K562 (cell line): Measurements from ENCODE around the gene ID1. TPM values are rescaled to one million over a fixed set of nuclear protein-coding genes. Genes with fewer than 3 reads are reported as not detected.

ENCODE experiments used
- BCL6 ChIP-seq: fragments of 250-450 bp; sonication (Bioruptor Pico); IDR thresholded peaks from 2 replicates; pipeline ENCODE4 v1.4.0; 2020
- ESRRA ChIP-seq: fragments of 450-650 bp; IDR thresholded peaks from 2 replicates; pipeline ENCODE4 v1.6.1; 2014; ENCODE audit warnings: low read depth, mild to moderate bottlenecking, moderate library complexity, borderline replicate concordance
- GABPB2 ChIP-seq: fragments of 250-450 bp; sonication (Bioruptor Pico); conservative IDR thresholded peaks from 2 replicates; pipeline ENCODE4 v1.5.1; 2021; ENCODE audit warnings: mild to moderate bottlenecking
- HEY1 ChIP-seq: fragments of 250-450 bp; sonication (Bioruptor Pico); IDR thresholded peaks from 2 replicates; pipeline ENCODE4 v1.5.0; 2020; ENCODE audit warnings: mild to moderate bottlenecking, moderate library complexity, borderline replicate concordance
- NFATC3 ChIP-seq: fragments of 450-650 bp; IDR thresholded peaks from 2 replicates; pipeline ENCODE4 v1.6.1; 2017; ENCODE audit warnings: mild to moderate bottlenecking
- RB1 ChIP-seq: fragments of 450-650 bp; IDR thresholded peaks from 2 replicates; pipeline ENCODE4 v1.6.1; 2017; ENCODE audit warnings: low read depth, mild to moderate bottlenecking
- RBM34 ChIP-seq: fragments of 200-400 bp; formaldehyde crosslinking; IDR thresholded peaks from 2 replicates; pipeline ENCODE4 v1.6.1; 2018; ENCODE audit warnings: low read length, borderline replicate concordance; ENCODE audit not compliant: insufficient read depth
- TGIF2 ChIP-seq: sonication (generic); formaldehyde crosslinking; IDR thresholded peaks from 2 replicates; pipeline ENCODE4 v1.8.1; 2022; ENCODE audit warnings: mild to moderate bottlenecking, missing genetic modification reagents, moderate library complexity
- ZNF263 ChIP-seq: sonication (generic); formaldehyde crosslinking; IDR thresholded peaks from 2 replicates; pipeline ENCODE4 v1.8.0; 2022; ENCODE audit warnings: mild to moderate bottlenecking, missing genetic modification reagents, borderline replicate concordance
- ZNF780A ChIP-seq: fragments of 250-450 bp; sonication (Bioruptor Pico); IDR thresholded peaks from 2 replicates; pipeline ENCODE4 v1.5.0; 2021; ENCODE audit warnings: mild to moderate bottlenecking
- polyA plus RNA-seq, 8 experiments: library from polyadenylated mRNA; depleted of rRNA in 4 of 8; stranded (reverse) in 5 of 8; unstranded in 3 of 8; fragments of >200 nt; fragmentation: Nextera tagmentation in 2 of 8; fragmentation: Illumina TruSeq in 1 of 8; extraction: Ambion mirVana in 2 of 8; extraction: Trizol in 1 of 8; gene quantifications; 2 replicates each; pipeline versions ENCODE4 v1.2.1 to v1.2.3, GENCODE V29; 2011 to 2014; ENCODE audit warnings: inconsistent platforms in 1 of 8, missing spikeins in 1 of 8
- total RNA-seq, 7 experiments: library from RNA; depleted of rRNA in 6 of 7; stranded (reverse); fragments of >200 nt in 6 of 7; fragmentation: Illumina TruSeq in 2 of 7; extraction: Trizol in 2 of 7; gene quantifications; 2 replicates each; pipeline versions ENCODE4 v1.2.1 to v1.2.3, GENCODE V29; 2011 to 2021; ENCODE audit warnings: low replicate concordance in 1 of 7
- TF ChIP-seq, protein P1 (sequence below): fragments of 200-600 bp; sonication (generic); IDR thresholded peaks from one replicate; pipeline ENCODE4 v1.6.1; 2012; ENCODE audit warnings: mild to moderate bottlenecking, low read depth, low read length, inconsistent platforms

Gene ID1
- total and polyA plus RNA-seq, 9 of the 15 experiments (the other 6 are each of a cell fraction or from before 2014, with no cell fraction given), result 1.4 to 358 (median 65.0) TPM

DNA sequence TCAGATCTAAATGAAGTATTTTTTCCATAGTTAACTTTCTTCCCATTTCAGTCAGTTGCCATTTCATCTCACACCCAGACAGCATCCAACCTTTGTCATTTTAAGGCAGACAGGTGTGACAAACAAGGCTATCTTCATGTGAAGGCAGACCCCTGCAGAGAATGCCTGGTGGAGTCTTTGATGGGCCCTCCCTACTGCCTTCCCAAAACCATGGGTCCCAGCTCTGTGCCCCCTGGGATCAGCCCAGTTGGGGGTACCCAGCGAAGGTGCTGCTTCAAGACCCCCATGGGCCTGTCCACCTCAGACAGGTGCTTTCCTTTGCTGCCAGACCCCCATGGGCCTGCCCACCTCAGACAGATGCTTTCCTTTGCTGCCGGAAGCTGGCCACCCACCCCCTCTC, 28.3 kb upstream of the ID1 start (continued):
- TF ChIP-seq, protein P1, sequence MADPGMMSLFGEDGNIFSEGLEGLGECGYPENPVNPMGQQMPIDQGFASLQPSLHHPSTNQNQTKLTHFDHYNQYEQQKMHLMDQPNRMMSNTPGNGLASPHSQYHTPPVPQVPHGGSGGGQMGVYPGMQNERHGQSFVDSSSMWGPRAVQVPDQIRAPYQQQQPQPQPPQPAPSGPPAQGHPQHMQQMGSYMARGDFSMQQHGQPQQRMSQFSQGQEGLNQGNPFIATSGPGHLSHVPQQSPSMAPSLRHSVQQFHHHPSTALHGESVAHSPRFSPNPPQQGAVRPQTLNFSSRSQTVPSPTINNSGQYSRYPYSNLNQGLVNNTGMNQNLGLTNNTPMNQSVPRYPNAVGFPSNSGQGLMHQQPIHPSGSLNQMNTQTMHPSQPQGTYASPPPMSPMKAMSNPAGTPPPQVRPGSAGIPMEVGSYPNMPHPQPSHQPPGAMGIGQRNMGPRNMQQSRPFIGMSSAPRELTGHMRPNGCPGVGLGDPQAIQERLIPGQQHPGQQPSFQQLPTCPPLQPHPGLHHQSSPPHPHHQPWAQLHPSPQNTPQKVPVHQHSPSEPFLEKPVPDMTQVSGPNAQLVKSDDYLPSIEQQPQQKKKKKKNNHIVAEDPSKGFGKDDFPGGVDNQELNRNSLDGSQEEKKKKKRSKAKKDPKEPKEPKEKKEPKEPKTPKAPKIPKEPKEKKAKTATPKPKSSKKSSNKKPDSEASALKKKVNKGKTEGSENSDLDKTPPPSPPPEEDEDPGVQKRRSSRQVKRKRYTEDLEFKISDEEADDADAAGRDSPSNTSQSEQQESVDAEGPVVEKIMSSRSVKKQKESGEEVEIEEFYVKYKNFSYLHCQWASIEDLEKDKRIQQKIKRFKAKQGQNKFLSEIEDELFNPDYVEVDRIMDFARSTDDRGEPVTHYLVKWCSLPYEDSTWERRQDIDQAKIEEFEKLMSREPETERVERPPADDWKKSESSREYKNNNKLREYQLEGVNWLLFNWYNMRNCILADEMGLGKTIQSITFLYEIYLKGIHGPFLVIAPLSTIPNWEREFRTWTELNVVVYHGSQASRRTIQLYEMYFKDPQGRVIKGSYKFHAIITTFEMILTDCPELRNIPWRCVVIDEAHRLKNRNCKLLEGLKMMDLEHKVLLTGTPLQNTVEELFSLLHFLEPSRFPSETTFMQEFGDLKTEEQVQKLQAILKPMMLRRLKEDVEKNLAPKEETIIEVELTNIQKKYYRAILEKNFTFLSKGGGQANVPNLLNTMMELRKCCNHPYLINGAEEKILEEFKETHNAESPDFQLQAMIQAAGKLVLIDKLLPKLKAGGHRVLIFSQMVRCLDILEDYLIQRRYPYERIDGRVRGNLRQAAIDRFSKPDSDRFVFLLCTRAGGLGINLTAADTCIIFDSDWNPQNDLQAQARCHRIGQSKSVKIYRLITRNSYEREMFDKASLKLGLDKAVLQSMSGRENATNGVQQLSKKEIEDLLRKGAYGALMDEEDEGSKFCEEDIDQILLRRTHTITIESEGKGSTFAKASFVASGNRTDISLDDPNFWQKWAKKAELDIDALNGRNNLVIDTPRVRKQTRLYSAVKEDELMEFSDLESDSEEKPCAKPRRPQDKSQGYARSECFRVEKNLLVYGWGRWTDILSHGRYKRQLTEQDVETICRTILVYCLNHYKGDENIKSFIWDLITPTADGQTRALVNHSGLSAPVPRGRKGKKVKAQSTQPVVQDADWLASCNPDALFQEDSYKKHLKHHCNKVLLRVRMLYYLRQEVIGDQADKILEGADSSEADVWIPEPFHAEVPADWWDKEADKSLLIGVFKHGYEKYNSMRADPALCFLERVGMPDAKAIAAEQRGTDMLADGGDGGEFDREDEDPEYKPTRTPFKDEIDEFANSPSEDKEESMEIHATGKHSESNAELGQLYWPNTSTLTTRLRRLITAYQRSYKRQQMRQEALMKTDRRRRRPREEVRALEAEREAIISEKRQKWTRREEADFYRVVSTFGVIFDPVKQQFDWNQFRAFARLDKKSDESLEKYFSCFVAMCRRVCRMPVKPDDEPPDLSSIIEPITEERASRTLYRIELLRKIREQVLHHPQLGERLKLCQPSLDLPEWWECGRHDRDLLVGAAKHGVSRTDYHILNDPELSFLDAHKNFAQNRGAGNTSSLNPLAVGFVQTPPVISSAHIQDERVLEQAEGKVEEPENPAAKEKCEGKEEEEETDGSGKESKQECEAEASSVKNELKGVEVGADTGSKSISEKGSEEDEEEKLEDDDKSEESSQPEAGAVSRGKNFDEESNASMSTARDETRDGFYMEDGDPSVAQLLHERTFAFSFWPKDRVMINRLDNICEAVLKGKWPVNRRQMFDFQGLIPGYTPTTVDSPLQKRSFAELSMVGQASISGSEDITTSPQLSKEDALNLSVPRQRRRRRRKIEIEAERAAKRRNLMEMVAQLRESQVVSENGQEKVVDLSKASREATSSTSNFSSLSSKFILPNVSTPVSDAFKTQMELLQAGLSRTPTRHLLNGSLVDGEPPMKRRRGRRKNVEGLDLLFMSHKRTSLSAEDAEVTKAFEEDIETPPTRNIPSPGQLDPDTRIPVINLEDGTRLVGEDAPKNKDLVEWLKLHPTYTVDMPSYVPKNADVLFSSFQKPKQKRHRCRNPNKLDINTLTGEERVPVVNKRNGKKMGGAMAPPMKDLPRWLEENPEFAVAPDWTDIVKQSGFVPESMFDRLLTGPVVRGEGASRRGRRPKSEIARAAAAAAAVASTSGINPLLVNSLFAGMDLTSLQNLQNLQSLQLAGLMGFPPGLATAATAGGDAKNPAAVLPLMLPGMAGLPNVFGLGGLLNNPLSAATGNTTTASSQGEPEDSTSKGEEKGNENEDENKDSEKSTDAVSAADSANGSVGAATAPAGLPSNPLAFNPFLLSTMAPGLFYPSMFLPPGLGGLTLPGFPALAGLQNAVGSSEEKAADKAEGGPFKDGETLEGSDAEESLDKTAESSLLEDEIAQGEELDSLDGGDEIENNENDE, result no peak
- TF ChIP-seq ESRRA (no peak), TGIF2 (CRISPR knock-in tag) (no peak), NFATC3 (no peak), ZNF263 (CRISPR knock-in tag) (no peak), ZNF780A (CRISPR knock-in tag) (no peak), RBM34 (no peak), BCL6 (CRISPR knock-in tag) (no peak), GABPB2 (CRISPR knock-in tag) (no peak), HEY1 (CRISPR knock-in tag) (no peak), RB1 (no peak)
